ENCODE results near the gene STAT6.

The STAT6 gene

GRCh38 chr12:57099766-57100165 lies 11.4 kb downstream of the STAT6 start:
- DNase-seq (ENCODE audit: low read depth): no peak

- DNase-seq (ENCODE audit: low read depth): no peak
These were observed 12.0 kb downstream of the STAT6 start for GRCh38 chr12:57099047-57099714.

- no peak for DNase-seq (ENCODE audit: low read depth)
These were observed 12.6 kb downstream of the STAT6 start for GRCh38 chr12:57098546-57098945.

GRCh38 chr12:57097554-57097835 lies 13.7 kb downstream of the STAT6 start:
- no peak for DNase-seq (ENCODE audit: low read depth)

GRCh38 chr12:57096748-57097553 lies 14.2 kb downstream of the STAT6 start:
- DNase-seq (ENCODE audit: low read depth): no peak

- DNase-seq (ENCODE audit: low read depth): no peak
These were observed 15.0 kb downstream of the STAT6 start for GRCh38 chr12:57096099-57096572.

GRCh38 chr12:57095440-57095839 lies 15.7 kb downstream of the STAT6 start:
- no peak for DNase-seq (ENCODE audit: low read depth)

GRCh38 chr12:57094208-57095160 lies 16.7 kb downstream of the STAT6 start:
- no peak for DNase-seq (ENCODE audit: low read depth)

GRCh38 chr12:57093415-57094207 lies 17.6 kb downstream of the STAT6 start:
- DNase-seq (ENCODE audit: low read depth): peak; percentile 46

- DNase-seq (ENCODE audit: low read depth): no peak
These were observed 18.2 kb downstream of the STAT6 start for GRCh38 chr12:57092876-57093414.

GRCh38 chr12:57092529-57092862 lies 18.7 kb downstream of the STAT6 start:
- no peak for DNase-seq (ENCODE audit: low read depth)

GRCh38 chr12:57091638-57092528 lies 19.3 kb downstream of the STAT6 start:
- no peak for DNase-seq (ENCODE audit: low read depth)

- no peak for DNase-seq (ENCODE audit: low read depth)
These were observed 20.1 kb downstream of the STAT6 start for GRCh38 chr12:57090924-57091637.

- DNase-seq (ENCODE audit: low read depth): no peak
These were observed 20.7 kb downstream of the STAT6 start for GRCh38 chr12:57090490-57090889.

GRCh38 chr12:57089271-57090245 lies 21.6 kb downstream of the STAT6 start:
- DNase-seq (ENCODE audit: low read depth): no peak

- peak; percentile 92 for DNase-seq (ENCODE audit: low read depth)
These were observed 22.6 kb downstream of the STAT6 start, which contains the start of gene NAB2 for GRCh38 chr12:57088354-57089270. NAB2 (plus strand) TSS chr12:57089114; CDS start chr12:57089272, 158 bp downstream.

- DNase-seq (ENCODE audit: low read depth): peak; percentile 85
These were observed 23.3 kb downstream of the STAT6 start for GRCh38 chr12:57087691-57088353.
